ENCODE results near the gene PPFIA2. TPM values are rescaled to one million over a fixed set of nuclear protein-coding genes. Genes with fewer than 3 reads are reported as not detected.
"Not testable (repeated sequence)": the region's sequence is repeated elsewhere in the genome, so short reads cannot be mapped to it uniquely, and the experiment has no call there.

The PPFIA2 gene
- total RNA-seq, 6 experiments from 2014 or later, result not detected

- DNase-seq, result no peak
- Mint-ChIP-seq H3K4me3 (no peak overlapping the region), H3K9me3 (no peaks in the 10 kb centered on the region), H3K27ac (no peak overlapping the region), H3K36me3 (ENCODE audit: low read depth) (no peaks in the 10 kb centered on the region), H3K4me1 (ENCODE audit: low read depth) (no peaks in the 10 kb centered on the region; the same call in 1 of the 2 replicates), H3K27me3 (ENCODE audit: insufficient read depth) (no peaks in the 10 kb centered on the region; the same call in 1 of the 2 replicates)
- TF ChIP-seq CTCF (IDR thresholded peaks at IDR 0.05), result no peak
These were observed 537.5 kb downstream of the PPFIA2 start for GRCh38 chr12:81221681-81222080.

- H3K36me3 Mint-ChIP-seq (ENCODE audit: low read depth), result no peaks in the 10 kb centered on the region
- TF ChIP-seq CTCF (IDR thresholded peaks at IDR 0.05), result no peak
- H3K4me1 Mint-ChIP-seq (ENCODE audit: low read depth), result no peaks in the 10 kb centered on the region
- H3K27me3 Mint-ChIP-seq (ENCODE audit: insufficient read depth), result no peaks in the 10 kb centered on the region; the same call in 1 of the 2 replicates
- no peak overlapping the region for H3K4me3 Mint-ChIP-seq
- H3K9me3 Mint-ChIP-seq, result no peaks in the 10 kb centered on the region; the same call in 1 of the 2 replicates
- no peak overlapping the region for H3K27ac Mint-ChIP-seq
- DNase-seq, result no peak
These were observed 542.4 kb downstream of the PPFIA2 start for GRCh38 chr12:81216739-81217138.

GRCh38 chr12:81212996-81213696 is 546.0 kb downstream of the PPFIA2 start:
- Mint-ChIP-seq H3K27me3 (ENCODE audit: insufficient read depth) (no peaks in the 10 kb centered on the region; the same call in 1 of the 2 replicates), H3K36me3 (ENCODE audit: low read depth) (no peaks in the 10 kb centered on the region), H3K9me3 (no peaks in the 10 kb centered on the region; the same call in 1 of the 2 replicates), H3K4me1 (ENCODE audit: low read depth) (peaks cover 17% of the 10 kb centered on the region; the same call in 1 of the 2 replicates), H3K27ac (no peak overlapping the region), H3K4me3 (no peak overlapping the region)
- TF ChIP-seq CTCF (IDR thresholded peaks at IDR 0.05), result no peak
- DNase-seq, result no peak

GRCh38 chr12:81211306-81211705 is 547.8 kb downstream of the PPFIA2 start:
- no peaks in the 10 kb centered on the region for H3K36me3 Mint-ChIP-seq (ENCODE audit: low read depth)
- H3K27ac Mint-ChIP-seq, result no peak overlapping the region
- no peak for TF ChIP-seq CTCF (IDR thresholded peaks at IDR 0.05)

GRCh38 chr12:81209772-81210225 is 549.4 kb downstream of the PPFIA2 start:
- DNase-seq, result peak; percentile 38
- H3K9me3 Mint-ChIP-seq, H3K27ac Mint-ChIP-seq: not testable (repeated sequence)

More at GRCh38 chr12:81211306-81211705, 547.8 kb downstream of the PPFIA2 start:
- no peak for DNase-seq
- no peaks in the 10 kb centered on the region; the same call in 1 of the 2 replicates for H3K27me3 Mint-ChIP-seq (ENCODE audit: insufficient read depth)
- no peaks in the 10 kb centered on the region; the same call in 1 of the 2 replicates for H3K9me3 Mint-ChIP-seq
- no peak overlapping the region for H3K4me3 Mint-ChIP-seq
- peaks cover 17% of the 10 kb centered on the region; the same call in 1 of the 2 replicates for H3K4me1 Mint-ChIP-seq (ENCODE audit: low read depth)

GRCh38 chr12:81209012-81209411 is 550.1 kb downstream of the PPFIA2 start:
- peaks cover 17% of the 10 kb centered on the region; the same call in 1 of the 2 replicates for H3K4me1 Mint-ChIP-seq (ENCODE audit: low read depth)
- no peaks in the 10 kb centered on the region; the same call in 1 of the 2 replicates for H3K27me3 Mint-ChIP-seq (ENCODE audit: insufficient read depth)
- H3K9me3 Mint-ChIP-seq, result no peaks in the 10 kb centered on the region; the same call in 1 of the 2 replicates
- H3K36me3 Mint-ChIP-seq (ENCODE audit: low read depth), result no peaks in the 10 kb centered on the region
- H3K4me3 Mint-ChIP-seq, result no peak overlapping the region
- no peak for TF ChIP-seq CTCF (IDR thresholded peaks at IDR 0.05)
- DNase-seq, result peak; percentile 19
- no peak overlapping the region for H3K27ac Mint-ChIP-seq

More at GRCh38 chr12:81209772-81210225, 549.4 kb downstream of the PPFIA2 start:
- H3K4me1 Mint-ChIP-seq (ENCODE audit: low read depth), result peaks cover 17% of the 10 kb centered on the region; the same call in 1 of the 2 replicates
- H3K4me3 Mint-ChIP-seq; H3K36me3 Mint-ChIP-seq (ENCODE audit: low read depth); H3K27me3 Mint-ChIP-seq (ENCODE audit: insufficient read depth): not testable (repeated sequence)
